Endothelial cell of umbilical vein (primary cell): ENCODE results near the gene STRN3. TPM values are rescaled to one million over a fixed set of nuclear protein-coding genes. Genes with fewer than 3 reads are reported as not detected.

Source experiments
- BruUV-seq: library from RNA; stranded (reverse); fragments of 400-500 nt; replicated peaks from 2 replicates; lab custom pipeline; 2021; lab: Mats Ljungman, UMichigan
- CTCF ChIA-PET: fragments of 300-600, 350-600 bp; sonication (Branson Sonifier 250); formaldehyde crosslinking; loops from one replicate; lab custom pipeline; 2021; ENCODE audit warnings: antibody characterized with exemption, inconsistent platforms; lab: Charles Lee
- POLR2A ChIA-PET: fragments of 300-600, 350-600 bp; sonication (Branson Sonifier 250); formaldehyde crosslinking; loops from one replicate; lab custom pipeline; 2021; ENCODE audit warnings: antibody characterized with exemption, inconsistent platforms; lab: Charles Lee
- DNase-seq: peaks from one replicate; pipeline ENCODE4 v3.0.0-alpha.2; 2011; ENCODE audit warnings: low read depth, low spot score
- FAIRE-seq: peaks from 2 replicates; lab custom pipeline; 2011; peaks lifted over from hg19 to GRCh38; lab: Jason Lieb, UNC
- H2AFZ ChIP-seq: 2 replicates; pipeline ENCODE4 v1.6.0; 2012; ENCODE audit warnings: low read depth, low read length, control low read depth, inconsistent platforms
- H3K27ac ChIP-seq: 2 replicates; pipeline ENCODE4 v1.5.1; 2011; ENCODE audit warnings: low read depth, mild to moderate bottlenecking, control low read depth, low read length, moderate library complexity; ENCODE audit not compliant: insufficient read depth
- H3K27me3 ChIP-seq, 2 experiments: 2 replicates each; pipeline versions ENCODE4 v1.6.0 to v1.6.1; 2011; ENCODE audit warnings: low read length in 2 of 2, mixed read lengths in 1 of 2; ENCODE audit not compliant: control insufficient read depth in 2 of 2, insufficient read depth in 2 of 2
- H3K36me3 ChIP-seq, 2 experiments: 2 replicates in 1 of 2; 3 replicates in 1 of 2; pipeline ENCODE4 v1.5.1; 2011; ENCODE audit warnings: low read length in 2 of 2, mild to moderate bottlenecking in 1 of 2, moderate library complexity in 1 of 2; ENCODE audit not compliant: control insufficient read depth in 2 of 2, insufficient read depth in 2 of 2; ENCODE audit errors: extremely low read depth in 1 of 2
- H3K4me1 ChIP-seq: 3 replicates; pipeline ENCODE4 v1.5.1; 2011; ENCODE audit warnings: mild to moderate bottlenecking, low read length; ENCODE audit not compliant: control insufficient read depth, insufficient read depth; ENCODE audit errors: extremely low read depth
- H3K4me2 ChIP-seq: 2 replicates; pipeline ENCODE4 v1.6.1; 2011; ENCODE audit warnings: low read length, control low read depth, mixed read lengths; ENCODE audit not compliant: insufficient read depth
- H3K4me3 ChIP-seq, 3 experiments: fragments of 200-600 bp in 1 of 3; sonication (generic), shearing (Covaris generic) in 1 of 3; replicated peaks in 1 of 3; 2 replicates each; pipeline ENCODE4 v1.5.1; 2011 to 2016; ENCODE audit warnings: control low read depth in 3 of 3, low read length in 3 of 3, mild to moderate bottlenecking in 2 of 3, inconsistent platforms in 1 of 3, low read depth in 1 of 3, moderate library complexity in 1 of 3; ENCODE audit not compliant: insufficient read depth in 1 of 3
- H3K79me2 ChIP-seq: 2 replicates; pipeline ENCODE4 v1.6.0; 2012; ENCODE audit warnings: low read length, inconsistent platforms; ENCODE audit not compliant: control insufficient read depth, insufficient read depth
- H3K9ac ChIP-seq: replicated peaks from 2 replicates; pipeline ENCODE3; 2011; ENCODE audit warnings: low read length, control low read depth; ENCODE audit not compliant: insufficient read depth; ENCODE audit errors: extremely low read depth
- H3K9me1 ChIP-seq: replicated peaks from 3 replicates; pipeline ENCODE4 v1.6.0; 2011; ENCODE audit warnings: mild to moderate bottlenecking, low read length; ENCODE audit not compliant: control insufficient read depth, insufficient read depth; ENCODE audit errors: extremely low read depth
- H3K9me3 ChIP-seq: replicated peaks from 2 replicates; pipeline ENCODE4 v1.5.1; 2012; ENCODE audit warnings: low read length, inconsistent platforms; ENCODE audit not compliant: control insufficient read depth, insufficient read depth
- H4K20me1 ChIP-seq: replicated peaks from 2 replicates; pipeline ENCODE3; 2011; ENCODE audit warnings: mild to moderate bottlenecking, low read length; ENCODE audit not compliant: control insufficient read depth, insufficient read depth; ENCODE audit errors: extremely low read depth
- JUN ChIP-seq: IDR thresholded peaks from 2 replicates; pipeline ENCODE4 v1.6.1; 2011; ENCODE audit warnings: borderline replicate concordance, low read depth; ENCODE audit not compliant: insufficient read length, insufficient read depth
- MYC ChIP-seq: IDR thresholded peaks from one replicate; pipeline ENCODE4 v1.6.1; 2011; ENCODE audit warnings: mild to moderate bottlenecking, low read depth, low read length
- POLR2A ChIP-seq: IDR thresholded peaks from 2 replicates; pipeline ENCODE4 v1.6.1; 2012; ENCODE audit warnings: low read depth, mild to moderate bottlenecking, control low read depth, low read length
- dilution Hi-C: fragments of 300-500 bp; cut with MboI; formaldehyde crosslinking; loops from one replicate; pipeline ENCODE4 v1.15.0; 2019; ENCODE audit warnings: low sequenced_read_pairs; ENCODE audit not compliant: extremely low pct_ligation_motif_present
- intact Hi-C: fragments of 100-400 bp; cut with micrococcal nuclease; formaldehyde crosslinking; loops from one replicate; pipeline ENCODE4 v1.10.0; 2022
- polyA plus RNA-seq, 4 experiments: library from polyadenylated mRNA; depleted of rRNA in 3 of 4; stranded (reverse) in 3 of 4; unstranded in 1 of 4; fragments of >200 nt; gene quantifications; 2 replicates each; pipeline versions ENCODE4 v1.2.1 to v1.2.3, GENCODE V29; 2011 to 2012; ENCODE audit warnings: missing spikeins in 1 of 4
- total RNA-seq: library from RNA; stranded (reverse); gene quantifications from 2 replicates; pipeline ENCODE4 v1.2.3, GENCODE V29; 2021
- TF ChIP-seq, protein P1 (sequence below): IDR thresholded peaks from 2 replicates; pipeline ENCODE4 v1.6.1; 2011; ENCODE audit not compliant: insufficient read depth, insufficient read length

STRN3 gene
- total and polyA plus RNA-seq, 2 donors (not counting 3 experiments of a cell fraction or from before 2014, with no cell fraction given), result 8.4 to 35.1 TPM

GRCh38 chr14:31030469-31030868 lies 4.3 kb upstream of the STRN3 start:
- TF ChIP-seq MYC (no peak), JUN (no peak), POLR2A (no peak)
- TF ChIP-seq, protein P1, sequence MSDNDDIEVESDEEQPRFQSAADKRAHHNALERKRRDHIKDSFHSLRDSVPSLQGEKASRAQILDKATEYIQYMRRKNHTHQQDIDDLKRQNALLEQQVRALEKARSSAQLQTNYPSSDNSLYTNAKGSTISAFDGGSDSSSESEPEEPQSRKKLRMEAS, result no peak
- Histone ChIP-seq H3K36me3 (no peaks in the 10 kb centered on the region), H3K27me3 (no peaks in the 10 kb centered on the region), H3K4me1 (peaks cover 19% of the 10 kb centered on the region), H3K4me2 (no peak overlapping the region), H3K9ac (no peak overlapping the region), H2AFZ (no peak overlapping the region), H3K79me2 (peaks cover 6% of the 10 kb centered on the region), H3K27ac (no peak overlapping the region), H4K20me1 (no peaks in the 10 kb centered on the region), H3K9me3 (no peaks in the 10 kb centered on the region), H3K4me3 (no peak overlapping the region), H3K9me1 (no peaks in the 10 kb centered on the region)
- ChIA-PET CTCF (no interaction called here), POLR2A (no interaction called here)
- DNase-seq (no peak), FAIRE-seq (no peak)
- dilution Hi-C loops, result no loop called here
- intact Hi-C loops, result no loop called here
- BruUV-seq, result no TSS peak

DNA sequence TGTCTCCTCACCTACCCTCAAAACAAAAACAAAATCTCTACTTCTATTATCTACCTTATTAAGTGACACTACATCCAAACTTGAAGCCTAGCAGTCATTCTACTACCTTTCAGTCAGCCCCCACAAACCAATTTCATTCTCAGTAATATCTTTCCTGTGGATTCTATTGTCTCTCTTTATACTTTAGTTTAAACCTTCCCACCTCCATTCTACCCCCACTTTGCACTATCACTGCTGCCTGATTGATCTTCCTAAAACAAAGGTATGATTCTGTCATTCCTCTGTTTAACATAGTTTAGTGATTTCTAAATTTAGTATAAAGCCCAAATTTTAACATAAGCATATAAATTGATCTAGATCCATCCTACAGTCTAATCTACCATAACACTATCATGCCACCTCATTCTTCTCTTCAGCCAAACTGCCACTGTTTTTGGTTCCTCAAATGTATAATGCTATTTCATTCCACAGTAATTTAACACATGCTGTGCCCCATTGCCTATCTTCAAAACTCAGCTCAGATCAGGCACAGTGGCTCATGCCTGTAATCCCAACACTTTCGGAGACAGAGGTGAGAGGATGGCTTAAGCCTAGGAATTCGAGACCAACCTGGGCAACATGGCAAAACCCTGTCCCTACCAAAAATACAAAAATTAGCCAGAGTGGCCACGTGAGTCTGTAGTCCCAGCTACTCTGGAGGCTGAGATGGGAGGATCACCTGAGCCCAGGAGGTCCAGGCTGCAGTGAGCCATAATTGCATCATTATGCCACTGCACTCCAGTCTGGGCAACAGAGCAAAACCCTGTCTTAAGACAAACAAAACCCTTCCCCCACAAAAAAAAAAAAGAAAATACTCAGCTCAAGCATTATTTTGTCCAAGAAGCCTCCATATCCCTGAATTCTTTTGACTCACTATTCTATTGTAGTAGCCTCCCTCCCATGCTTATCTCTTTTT lies 3.1 kb upstream of the STRN3 start:
- H3K4me3 ChIP-seq, result no peak overlapping the region
- H3K4me1 ChIP-seq, result peaks cover 24% of the 10 kb centered on the region
- DNase-seq (no peak), FAIRE-seq (no peak)
- H3K36me3 ChIP-seq, result no peaks in the 10 kb centered on the region
- H2AFZ ChIP-seq, result no peak overlapping the region
- ChIA-PET POLR2A (no interaction called here), CTCF (interaction anchor here (2.2 kb wide), 1 partner anchor 9 kb away, joined by 7 read pairs; no protein-coding TSS in a partner anchor)
- intact Hi-C loops (loop anchor here (5.0 kb wide), 2 partner anchors 47 to 178 kb away; partner anchors contain the start of gene HECTD1), dilution Hi-C loops (no loop called here)
- H4K20me1 ChIP-seq, result no peaks in the 10 kb centered on the region
- BruUV-seq, result no TSS peak
- no peaks in the 10 kb centered on the region for H3K9me3 ChIP-seq
- TF ChIP-seq MYC, result no peak
- no peaks in the 10 kb centered on the region for H3K27me3 ChIP-seq
- H3K27ac ChIP-seq, result no peak overlapping the region
- no peak overlapping the region for H3K9ac ChIP-seq
- H3K9me1 ChIP-seq, result no peaks in the 10 kb centered on the region
- H3K4me2 ChIP-seq, result no peak overlapping the region
- H3K79me2 ChIP-seq, result peaks cover 18% of the 10 kb centered on the region
